Left ventricle myocardium inferior (tissue), 1 donor: ENCODE data around the gene DDIT3. TPM values are rescaled to one million over a fixed set of nuclear protein-coding genes. Genes with fewer than 3 reads are reported as not detected.
"Not testable (repeated sequence)": the region's sequence is repeated elsewhere in the genome, so short reads cannot be mapped to it uniquely, and the experiment has no call there.

Experiments
- DNase-seq: peaks from one replicate; pipeline ENCODE4 v3.0.0-alpha.2; 2020
- H3K27ac ChIP-seq: fragments of 200-600 bp; replicated peaks from 2 replicates; pipeline ENCODE4 v1.8.0; 2021
- H3K27me3 ChIP-seq: fragments of 200-600 bp; 2 replicates; pipeline ENCODE4 v1.8.0; 2021; ENCODE audit warnings: low read depth
- H3K36me3 ChIP-seq: fragments of 200-600 bp; 2 replicates; pipeline ENCODE4 v1.8.0; 2021
- H3K4me1 ChIP-seq: fragments of 200-600 bp; 2 replicates; pipeline ENCODE4 v1.8.0; 2021
- H3K4me3 ChIP-seq: fragments of 200-600 bp; 2 replicates; pipeline ENCODE4 v1.8.0; 2021; ENCODE audit warnings: mild to moderate bottlenecking, moderate library complexity
- H3K9me3 ChIP-seq: fragments of 200-600 bp; replicated peaks from 2 replicates; pipeline ENCODE4 v1.8.0; 2021
- intact Hi-C: fragments of 100-400 bp; cut with micrococcal nuclease; formaldehyde crosslinking; loops from one replicate; pipeline ENCODE4 v1.11.0; 2022
- total RNA-seq: library from RNA; stranded (reverse); fragmentation: NEBNext Ultra II Directional; extraction: Animal tissue kit (Norgen Biotek cat#: 25700); gene quantifications from one replicate; pipeline ENCODE4 v1.2.1, GENCODE V29; 2021
- TF ChIP-seq, protein P1 (sequence below): fragments of 200-600 bp; IDR thresholded peaks from 2 replicates; pipeline ENCODE4 v1.8.0; 2021; ENCODE audit warnings: antibody characterized with exemption, mild to moderate bottlenecking, borderline replicate concordance
- donor health status: DM: no; HTN: yes; CAD: no; lungs with severe emphysema.

The DDIT3 gene
- total RNA-seq, 1 donor from 2014 or later, result 20.4 TPM

DNA sequence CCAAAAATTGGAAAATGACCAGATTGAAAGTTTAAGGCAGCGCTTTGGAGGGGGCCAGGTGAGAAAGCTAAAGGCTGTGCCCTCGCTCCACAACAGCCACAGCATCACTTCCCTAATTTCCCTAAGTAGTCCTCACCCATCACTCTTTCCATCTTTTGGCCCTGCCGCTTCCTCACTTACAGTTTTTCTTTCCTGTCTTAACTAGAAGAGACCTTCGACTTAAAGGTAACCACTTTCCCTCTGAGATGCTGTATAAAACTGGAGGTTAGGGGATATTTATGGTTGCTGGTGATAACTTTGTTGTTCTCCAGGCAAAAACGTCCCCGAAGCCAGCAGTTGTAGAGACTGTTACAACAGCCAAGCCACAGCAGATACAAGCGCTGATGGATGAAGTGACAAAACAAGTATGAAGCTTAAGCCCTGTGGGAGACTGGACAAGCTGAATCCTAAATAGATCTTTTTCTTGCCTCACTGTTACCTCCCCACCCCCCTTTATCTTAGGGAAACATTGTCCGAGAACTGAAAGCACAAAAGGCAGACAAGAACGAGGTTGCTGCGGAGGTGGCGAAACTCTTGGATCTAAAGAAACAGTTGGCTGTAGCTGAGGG lies 4.3 kb downstream of the DDIT3 start:
- Histone ChIP-seq H3K4me1 (peaks cover 51% of the 10 kb centered on the region), H3K27ac (peak overlapping the region; percentile 100), H3K9me3 (no peaks in the 10 kb centered on the region), H3K4me3 (no peak overlapping the region), H3K27me3 (no peaks in the 10 kb centered on the region), H3K36me3 (peaks cover 70% of the 10 kb centered on the region)
- TF ChIP-seq, protein P1, sequence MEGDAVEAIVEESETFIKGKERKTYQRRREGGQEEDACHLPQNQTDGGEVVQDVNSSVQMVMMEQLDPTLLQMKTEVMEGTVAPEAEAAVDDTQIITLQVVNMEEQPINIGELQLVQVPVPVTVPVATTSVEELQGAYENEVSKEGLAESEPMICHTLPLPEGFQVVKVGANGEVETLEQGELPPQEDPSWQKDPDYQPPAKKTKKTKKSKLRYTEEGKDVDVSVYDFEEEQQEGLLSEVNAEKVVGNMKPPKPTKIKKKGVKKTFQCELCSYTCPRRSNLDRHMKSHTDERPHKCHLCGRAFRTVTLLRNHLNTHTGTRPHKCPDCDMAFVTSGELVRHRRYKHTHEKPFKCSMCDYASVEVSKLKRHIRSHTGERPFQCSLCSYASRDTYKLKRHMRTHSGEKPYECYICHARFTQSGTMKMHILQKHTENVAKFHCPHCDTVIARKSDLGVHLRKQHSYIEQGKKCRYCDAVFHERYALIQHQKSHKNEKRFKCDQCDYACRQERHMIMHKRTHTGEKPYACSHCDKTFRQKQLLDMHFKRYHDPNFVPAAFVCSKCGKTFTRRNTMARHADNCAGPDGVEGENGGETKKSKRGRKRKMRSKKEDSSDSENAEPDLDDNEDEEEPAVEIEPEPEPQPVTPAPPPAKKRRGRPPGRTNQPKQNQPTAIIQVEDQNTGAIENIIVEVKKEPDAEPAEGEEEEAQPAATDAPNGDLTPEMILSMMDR, result no peak
- intact Hi-C loops, result no loop called here
- no peak for DNase-seq

DNA sequence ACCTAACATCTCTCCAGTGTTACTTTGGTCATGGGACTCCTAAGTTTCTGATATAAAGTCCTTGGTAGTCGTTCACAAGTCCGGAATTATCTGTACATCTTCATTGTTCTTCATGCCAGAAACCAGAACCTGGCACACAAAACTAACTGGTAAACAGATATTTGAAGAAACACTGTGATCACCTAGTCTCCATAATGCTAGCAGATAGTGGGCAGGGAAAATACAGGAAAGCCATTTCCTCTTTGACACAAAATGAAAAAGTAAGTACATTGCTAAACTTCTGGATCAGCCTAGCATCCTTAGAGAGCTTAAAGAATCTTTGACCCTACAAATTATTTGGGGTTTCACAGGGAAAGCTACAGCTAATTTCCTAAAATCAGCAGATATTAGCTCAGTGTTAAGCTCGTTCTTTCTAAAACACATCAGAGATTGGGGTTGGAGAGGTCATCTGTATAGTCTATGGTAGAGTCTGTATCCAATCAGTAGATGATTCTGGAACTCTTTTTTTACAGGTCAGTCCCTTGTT lies 4.8 kb downstream of the DDIT3 start:
- Histone ChIP-seq H3K27me3 (no peaks in the 10 kb centered on the region), H3K4me1 (peaks cover 48% of the 10 kb centered on the region), H3K36me3 (peaks cover 74% of the 10 kb centered on the region), H3K27ac (peak overlapping the region; percentile 20), H3K9me3 (no peaks in the 10 kb centered on the region), H3K4me3 (no peak overlapping the region)
- TF ChIP-seq, protein P1, result no peak
- intact Hi-C loops, result no loop called here
- DNase-seq, result no peak

DNA sequence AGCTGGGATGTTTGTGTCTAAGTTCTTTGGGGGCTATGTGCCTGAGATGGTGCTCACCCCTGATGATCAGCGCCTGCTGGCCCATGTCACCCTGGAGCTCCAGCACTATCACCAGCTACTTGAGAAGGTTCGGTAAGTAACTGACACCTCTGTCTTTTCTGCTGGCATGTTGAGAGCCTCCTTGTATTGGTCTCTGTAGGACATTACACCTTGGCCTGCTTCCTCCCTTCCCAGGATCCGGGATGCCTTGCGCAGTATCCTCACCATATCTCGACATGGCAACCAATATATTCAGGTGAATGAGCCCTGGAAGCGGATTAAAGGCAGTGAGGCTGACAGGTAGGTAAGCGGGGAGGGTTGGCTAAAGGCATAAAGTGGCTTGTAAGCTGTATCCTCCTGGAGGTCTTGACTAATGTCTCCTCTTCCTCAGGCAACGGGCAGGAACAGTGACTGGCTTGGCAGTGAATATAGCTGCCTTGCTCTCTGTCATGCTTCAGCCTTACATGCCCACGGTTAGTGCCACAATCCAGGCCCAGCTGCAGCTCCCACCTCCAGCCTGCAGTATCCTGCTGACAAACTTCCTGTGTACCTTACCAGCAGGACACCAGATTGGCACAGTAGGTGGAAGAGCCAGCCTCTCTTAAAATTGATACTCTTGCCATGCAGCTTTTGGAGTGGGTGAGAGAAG lies 5.5 kb downstream of the DDIT3 start:
- DNase-seq, result no peak
- no peak overlapping the region for H3K4me3 ChIP-seq
- H3K27me3 ChIP-seq, result no peaks in the 10 kb centered on the region
- peaks cover 44% of the 10 kb centered on the region for H3K4me1 ChIP-seq
- H3K9me3 ChIP-seq, result no peaks in the 10 kb centered on the region
- intact Hi-C loops, result no loop called here
- TF ChIP-seq, protein P1, result no peak
- H3K36me3 ChIP-seq, result peaks cover 80% of the 10 kb centered on the region
- H3K27ac ChIP-seq, result peak overlapping the region; percentile 20

DNA sequence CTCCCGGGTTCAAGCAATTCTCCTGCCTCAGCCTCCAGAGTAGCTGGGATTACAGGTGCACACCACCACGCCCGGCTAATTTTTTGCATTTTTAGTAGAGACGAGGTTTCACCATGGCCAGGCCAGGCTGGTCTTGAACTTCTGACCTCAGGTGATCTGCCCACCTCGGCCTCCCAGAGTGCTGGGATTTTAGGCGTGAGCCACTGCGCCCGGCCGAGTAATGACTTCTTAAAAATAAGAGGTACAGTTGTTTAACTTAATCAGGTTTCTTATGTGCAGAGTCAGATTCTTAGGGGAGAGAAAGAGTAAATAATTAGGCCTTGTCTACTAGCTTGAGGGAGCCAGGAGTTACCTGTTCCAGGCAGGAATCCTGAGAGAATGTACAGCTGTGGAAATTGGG lies 6.1 kb downstream of the DDIT3 start:
- H3K4me3 ChIP-seq, DNase-seq, H3K9me3 ChIP-seq, H3K27ac ChIP-seq, intact Hi-C loops, H3K27me3 ChIP-seq: not testable (repeated sequence)
- Histone ChIP-seq H3K4me1 (peaks cover 38% of the 10 kb centered on the region), H3K36me3 (peaks cover 86% of the 10 kb centered on the region)

DNA sequence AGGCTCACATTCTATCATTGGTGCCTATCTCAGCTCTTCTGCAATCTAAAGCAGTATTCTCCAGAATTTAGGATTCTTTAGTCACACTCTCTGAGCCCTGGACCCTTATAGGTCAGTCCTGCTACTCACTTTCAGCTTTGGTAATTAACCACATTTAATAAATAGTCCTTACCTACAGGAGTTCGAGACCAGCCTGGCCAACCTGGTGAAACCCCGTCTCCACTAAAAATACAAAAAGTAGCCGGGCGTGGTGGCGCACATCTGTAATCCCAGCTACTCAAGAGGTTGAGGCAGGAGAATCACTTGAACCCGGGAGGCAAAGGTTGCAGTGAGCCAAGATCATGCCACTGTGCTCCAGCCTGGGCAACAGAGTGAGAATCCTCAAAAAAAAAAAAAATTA lies 6.6 kb downstream of the DDIT3 start:
- intact Hi-C loops, H3K4me3 ChIP-seq, H3K27ac ChIP-seq, H3K27me3 ChIP-seq, H3K9me3 ChIP-seq, DNase-seq: not testable (repeated sequence)
- Histone ChIP-seq H3K4me1 (peaks cover 32% of the 10 kb centered on the region), H3K36me3 (peaks cover 88% of the 10 kb centered on the region)

DNA sequence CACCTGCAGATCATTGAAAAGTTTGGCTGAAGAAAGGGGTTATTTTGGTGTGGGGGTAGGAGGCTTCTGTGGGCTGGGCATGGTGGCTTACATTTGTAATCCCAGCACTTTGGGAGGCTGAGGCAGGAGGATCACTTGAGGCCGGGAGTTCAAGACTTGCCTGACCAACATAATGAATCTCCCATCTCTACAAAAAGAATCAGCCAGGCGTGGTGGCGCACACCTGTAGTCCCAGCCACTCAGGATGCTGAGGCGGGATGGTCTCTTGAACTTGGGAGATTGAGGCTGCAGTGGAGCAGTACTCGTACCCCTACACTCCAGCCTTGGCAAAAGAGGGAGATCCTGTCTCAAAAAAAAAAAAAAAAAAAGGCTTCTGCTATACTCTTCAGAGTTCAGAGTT lies 7.0 kb downstream of the DDIT3 start:
- no peak overlapping the region for H3K27ac ChIP-seq
- H3K4me3 ChIP-seq, result no peak overlapping the region
- no peaks in the 10 kb centered on the region for H3K27me3 ChIP-seq
- intact Hi-C loops, result no loop called here
- no peak for DNase-seq
- TF ChIP-seq, protein P1, result no peak
- peaks cover 88% of the 10 kb centered on the region for H3K36me3 ChIP-seq
- H3K4me1 ChIP-seq, result peaks cover 28% of the 10 kb centered on the region
- H3K9me3 ChIP-seq, result no peaks in the 10 kb centered on the region
